K562 (cell line): ENCODE measurements around the gene GLRX3. TPM values are rescaled to one million over a fixed set of nuclear protein-coding genes. Genes with fewer than 3 reads are reported as not detected.

ENCODE experiments used
- CBX3 ChIP-seq, 2 experiments: IDR thresholded peaks; 1 replicate in 1 of 2; 2 replicates in 1 of 2; pipeline ENCODE4 v1.6.1; 2012; ENCODE audit warnings: inconsistent platforms in 2 of 2, low read length in 2 of 2, borderline replicate concordance in 1 of 2, control low read depth in 1 of 2
- CEBPG ChIP-seq, 3 experiments: fragments of 200-800 bp in 1 of 3; sonication (Bioruptor generic) in 1 of 3; sonication (generic) in 1 of 3; formaldehyde crosslinking in 1 of 3; IDR thresholded peaks in 2 of 3; conservative IDR thresholded peaks in 1 of 3; 2 replicates each; pipeline versions ENCODE4 v1.6.1 to v1.8.0; 2016 to 2022; ENCODE audit warnings: missing compliant biosample characterization in 2 of 3, missing genetic modification characterization in 2 of 3, mild to moderate bottlenecking in 1 of 3, missing genetic modification reagents in 1 of 3
- CHD4 ChIP-seq: fragments of 200-600 bp; sonication (generic); IDR thresholded peaks from 3 replicates; pipeline ENCODE4 v1.6.1; 2012; ENCODE audit warnings: low read depth, mild to moderate bottlenecking, mixed read lengths, low read length, inconsistent platforms; ENCODE audit not compliant: insufficient read depth, insufficient replicate concordance, poor library complexity, severe bottlenecking
- CXXC5 ChIP-seq: fragments of 250-450 bp; sonication (Bioruptor Pico); IDR thresholded peaks from 2 replicates; pipeline ENCODE4 v1.8.0; 2022; ENCODE audit warnings: inconsistent platforms, mild to moderate bottlenecking, moderate library complexity
- EHMT2 ChIP-seq: fragments of 450-650 bp; IDR thresholded peaks from 2 replicates; pipeline ENCODE4 v1.6.1; 2018; ENCODE audit warnings: antibody characterized with exemption
- GTF2E2 ChIP-seq: fragments of 200-800 bp; sonication (Bioruptor generic); IDR thresholded peaks from 2 replicates; pipeline ENCODE4 v1.6.1; 2016; ENCODE audit warnings: missing genetic modification characterization, missing compliant biosample characterization
- HLTF ChIP-seq: fragments of 450-650 bp; IDR thresholded peaks from 2 replicates; pipeline ENCODE4 v1.6.1; 2016
- NCOA2 ChIP-seq, 2 experiments: fragments of 450-650 bp; IDR thresholded peaks; 2 replicates each; pipeline ENCODE4 v1.6.1; 2018; ENCODE audit warnings: mild to moderate bottlenecking in 2 of 2, moderate library complexity in 1 of 2; ENCODE audit not compliant: partially characterized antibody in 2 of 2
- POLR3G ChIP-seq: IDR thresholded peaks from 2 replicates; pipeline ENCODE4 v1.6.1; 2011; ENCODE audit not compliant: insufficient read length, insufficient replicate concordance; ENCODE audit errors: extremely low read depth
- TAF1 ChIP-seq: IDR thresholded peaks from 2 replicates; pipeline ENCODE4 v1.6.1; 2011; ENCODE audit warnings: mild to moderate bottlenecking, low read length, moderate library complexity; ENCODE audit not compliant: insufficient read depth, control insufficient read depth, severe bottlenecking; ENCODE audit errors: extremely low read depth
- ZKSCAN1 ChIP-seq: fragments of 150-350 bp; IDR thresholded peaks from 2 replicates; pipeline ENCODE4 v1.6.1; 2016; ENCODE audit warnings: low read depth, low read length
- polyA plus RNA-seq, 8 experiments: library from polyadenylated mRNA; depleted of rRNA in 4 of 8; stranded (reverse) in 5 of 8; unstranded in 3 of 8; fragments of >200 nt; fragmentation: Nextera tagmentation in 2 of 8; fragmentation: Illumina TruSeq in 1 of 8; extraction: Ambion mirVana in 2 of 8; extraction: Trizol in 1 of 8; gene quantifications; 2 replicates each; pipeline versions ENCODE4 v1.2.1 to v1.2.3, GENCODE V29; 2011 to 2014; ENCODE audit warnings: inconsistent platforms in 1 of 8, missing spikeins in 1 of 8
- total RNA-seq, 7 experiments: library from RNA; depleted of rRNA in 6 of 7; stranded (reverse); fragments of >200 nt in 6 of 7; fragmentation: Illumina TruSeq in 2 of 7; extraction: Trizol in 2 of 7; gene quantifications; 2 replicates each; pipeline versions ENCODE4 v1.2.1 to v1.2.3, GENCODE V29; 2011 to 2021; ENCODE audit warnings: low replicate concordance in 1 of 7
- TF ChIP-seq, protein P1 (sequence below): fragments of 450-650 bp; IDR thresholded peaks from 2 replicates; pipeline ENCODE4 v1.6.1; 2018; ENCODE audit warnings: mild to moderate bottlenecking, low read depth; ENCODE audit not compliant: partially characterized antibody
- TF ChIP-seq, protein P2 (sequence below), 2 experiments: fragments of 450-650 bp in 1 of 2; sonication (generic) in 1 of 2; formaldehyde crosslinking in 1 of 2; IDR thresholded peaks; 2 replicates each; pipeline versions ENCODE4 v1.7.1 to v1.9.0; 2016 to 2022; ENCODE audit warnings: inconsistent platforms in 1 of 2, mild to moderate bottlenecking in 1 of 2, missing genetic modification reagents in 1 of 2

GLRX3 gene
- total and polyA plus RNA-seq, 9 of the 15 experiments (the other 6 are each of a cell fraction or from before 2014, with no cell fraction given): 115 to 190 (median 169) TPM

DNA sequence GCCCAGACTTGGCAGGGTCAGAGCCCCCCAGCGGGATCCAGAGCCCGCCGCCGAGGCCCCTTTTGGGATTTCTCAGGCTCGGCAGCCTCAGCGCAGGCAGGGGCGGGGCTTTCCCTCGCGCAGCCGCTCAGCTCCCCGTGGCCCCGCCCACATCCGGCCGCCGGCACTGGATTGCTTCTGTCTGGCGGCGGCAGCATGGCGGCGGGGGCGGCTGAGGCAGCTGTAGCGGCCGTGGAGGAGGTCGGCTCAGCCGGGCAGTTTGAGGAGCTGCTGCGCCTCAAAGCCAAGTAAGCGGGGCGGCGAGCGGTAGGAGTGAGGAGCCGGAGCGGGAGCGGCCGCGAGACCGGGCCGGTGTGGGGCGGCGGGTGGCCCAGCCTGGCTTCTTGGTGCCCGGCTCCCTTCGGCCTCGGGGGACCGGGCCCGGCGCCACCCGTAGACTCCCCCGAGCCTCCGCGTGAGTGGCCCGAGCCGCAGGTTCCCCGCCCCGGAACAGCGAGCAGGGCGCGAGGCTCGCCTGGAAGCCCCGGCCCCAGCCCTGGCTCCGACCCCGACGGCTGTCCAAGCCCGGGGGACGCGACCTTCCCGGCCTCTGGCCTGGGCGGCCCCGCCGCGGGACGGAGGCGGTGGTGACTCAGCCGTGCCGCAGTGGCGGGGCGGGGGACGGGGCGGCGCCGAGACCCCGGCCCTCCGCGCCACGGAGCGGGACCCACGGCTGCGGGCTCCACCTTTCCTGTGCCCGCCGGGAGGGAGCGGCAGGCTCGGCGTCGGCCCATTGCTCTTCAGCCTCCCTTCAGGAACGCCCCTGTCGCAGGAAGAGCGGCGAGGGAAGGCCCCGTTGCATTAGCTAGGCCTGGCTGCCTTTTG lies at the start of gene GLRX3 (continued):
- TF ChIP-seq CHD4 (no peak), EHMT2 (no peak), GTF2E2 (tag) (no peak), CXXC5 (CRISPR knock-in tag) (no peak; the same call in 1 of the 2 replicates), CEBPG (CRISPR knock-in tag; IDR thresholded peaks at IDR 0.05) (no peak), CEBPG (tag; conservative IDR thresholded peaks at IDR 0.05 in 1 of 2, IDR thresholded peaks at IDR 0.05 in 1 of 2) (no peak), TAF1 (peak; percentile 92), CBX3 (IDR thresholded peaks at IDR 0.05; ENCODE audit: borderline replicate concordance in 1 of 2, low read length in 2 of 2) (no peak), NCOA2 (IDR thresholded peaks at IDR 0.05; ENCODE audit: partially characterized antibody in 2 of 2) (no peak), ZKSCAN1 (no peak), POLR3G (no peak), HLTF (no peak)
- TF ChIP-seq, protein P1, sequence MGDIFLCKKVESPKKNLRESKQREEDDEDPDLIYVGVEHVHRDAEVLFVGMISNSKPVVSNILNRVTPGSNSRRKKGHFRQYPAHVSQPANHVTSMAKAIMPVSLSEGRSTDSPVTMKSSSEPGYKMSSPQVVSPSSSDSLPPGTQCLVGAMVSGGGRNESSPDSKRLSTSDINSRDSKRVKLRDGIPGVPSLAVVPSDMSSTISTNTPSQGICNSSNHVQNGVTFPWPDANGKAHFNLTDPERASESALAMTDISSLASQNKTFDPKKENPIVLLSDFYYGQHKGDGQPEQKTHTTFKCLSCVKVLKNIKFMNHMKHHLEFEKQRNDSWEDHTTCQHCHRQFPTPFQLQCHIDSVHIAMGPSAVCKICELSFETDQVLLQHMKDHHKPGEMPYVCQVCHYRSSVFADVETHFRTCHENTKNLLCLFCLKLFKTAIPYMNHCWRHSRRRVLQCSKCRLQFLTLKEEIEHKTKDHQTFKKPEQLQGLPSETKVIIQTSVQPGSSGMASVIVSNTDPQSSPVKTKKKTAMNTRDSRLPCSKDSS: no peak
- TF ChIP-seq, protein P2, sequence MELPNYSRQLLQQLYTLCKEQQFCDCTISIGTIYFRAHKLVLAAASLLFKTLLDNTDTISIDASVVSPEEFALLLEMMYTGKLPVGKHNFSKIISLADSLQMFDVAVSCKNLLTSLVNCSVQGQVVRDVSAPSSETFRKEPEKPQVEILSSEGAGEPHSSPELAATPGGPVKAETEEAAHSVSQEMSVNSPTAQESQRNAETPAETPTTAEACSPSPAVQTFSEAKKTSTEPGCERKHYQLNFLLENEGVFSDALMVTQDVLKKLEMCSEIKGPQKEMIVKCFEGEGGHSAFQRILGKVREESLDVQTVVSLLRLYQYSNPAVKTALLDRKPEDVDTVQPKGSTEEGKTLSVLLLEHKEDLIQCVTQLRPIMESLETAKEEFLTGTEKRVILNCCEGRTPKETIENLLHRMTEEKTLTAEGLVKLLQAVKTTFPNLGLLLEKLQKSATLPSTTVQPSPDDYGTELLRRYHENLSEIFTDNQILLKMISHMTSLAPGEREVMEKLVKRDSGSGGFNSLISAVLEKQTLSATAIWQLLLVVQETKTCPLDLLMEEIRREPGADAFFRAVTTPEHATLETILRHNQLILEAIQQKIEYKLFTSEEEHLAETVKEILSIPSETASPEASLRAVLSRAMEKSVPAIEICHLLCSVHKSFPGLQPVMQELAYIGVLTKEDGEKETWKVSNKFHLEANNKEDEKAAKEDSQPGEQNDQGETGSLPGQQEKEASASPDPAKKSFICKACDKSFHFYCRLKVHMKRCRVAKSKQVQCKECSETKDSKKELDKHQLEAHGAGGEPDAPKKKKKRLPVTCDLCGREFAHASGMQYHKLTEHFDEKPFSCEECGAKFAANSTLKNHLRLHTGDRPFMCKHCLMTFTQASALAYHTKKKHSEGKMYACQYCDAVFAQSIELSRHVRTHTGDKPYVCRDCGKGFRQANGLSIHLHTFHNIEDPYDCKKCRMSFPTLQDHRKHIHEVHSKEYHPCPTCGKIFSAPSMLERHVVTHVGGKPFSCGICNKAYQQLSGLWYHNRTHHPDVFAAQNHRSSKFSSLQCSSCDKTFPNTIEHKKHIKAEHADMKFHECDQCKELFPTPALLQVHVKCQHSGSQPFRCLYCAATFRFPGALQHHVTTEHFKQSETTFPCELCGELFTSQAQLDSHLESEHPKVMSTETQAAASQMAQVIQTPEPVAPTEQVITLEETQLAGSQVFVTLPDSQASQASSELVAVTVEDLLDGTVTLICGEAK (IDR thresholded peaks at IDR 0.05): no peak
- TF ChIP-seq, protein P2 (CRISPR knock-in tag; IDR thresholded peaks at IDR 0.05): no peak
